VCaP (cell line): ENCODE results near the gene C4orf50.
A peak's percentile ranks its signal among the peaks of the same experiment; 100 is the strongest.

Experiments used
- H3K27ac ChIP-seq: fragments of 450-650 bp; 2 replicates; pipeline ENCODE4 v1.5.1; 2017
- TF ChIP-seq, protein P1 (sequence below): fragments of 450-650 bp; conservative IDR thresholded peaks from 2 replicates; pipeline ENCODE4 v1.5.1; 2017; ENCODE audit warnings: mild to moderate bottlenecking, moderate library complexity

C4orf50 gene

GRCh38 chr4:5930876-5931275 is 87.4 kb downstream of the C4orf50 start:
- TF ChIP-seq, protein P1, sequence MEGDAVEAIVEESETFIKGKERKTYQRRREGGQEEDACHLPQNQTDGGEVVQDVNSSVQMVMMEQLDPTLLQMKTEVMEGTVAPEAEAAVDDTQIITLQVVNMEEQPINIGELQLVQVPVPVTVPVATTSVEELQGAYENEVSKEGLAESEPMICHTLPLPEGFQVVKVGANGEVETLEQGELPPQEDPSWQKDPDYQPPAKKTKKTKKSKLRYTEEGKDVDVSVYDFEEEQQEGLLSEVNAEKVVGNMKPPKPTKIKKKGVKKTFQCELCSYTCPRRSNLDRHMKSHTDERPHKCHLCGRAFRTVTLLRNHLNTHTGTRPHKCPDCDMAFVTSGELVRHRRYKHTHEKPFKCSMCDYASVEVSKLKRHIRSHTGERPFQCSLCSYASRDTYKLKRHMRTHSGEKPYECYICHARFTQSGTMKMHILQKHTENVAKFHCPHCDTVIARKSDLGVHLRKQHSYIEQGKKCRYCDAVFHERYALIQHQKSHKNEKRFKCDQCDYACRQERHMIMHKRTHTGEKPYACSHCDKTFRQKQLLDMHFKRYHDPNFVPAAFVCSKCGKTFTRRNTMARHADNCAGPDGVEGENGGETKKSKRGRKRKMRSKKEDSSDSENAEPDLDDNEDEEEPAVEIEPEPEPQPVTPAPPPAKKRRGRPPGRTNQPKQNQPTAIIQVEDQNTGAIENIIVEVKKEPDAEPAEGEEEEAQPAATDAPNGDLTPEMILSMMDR = no peak
- H3K27ac ChIP-seq = no peak overlapping the region

- H3K27ac ChIP-seq = no peak overlapping the region
- TF ChIP-seq, protein P1 = no peak
Measured at GRCh38 chr4:5930456-5930855, 87.8 kb downstream of the C4orf50 start.

GRCh38 chr4:5928844-5929420 is 89.3 kb downstream of the C4orf50 start:
- no peak overlapping the region for H3K27ac ChIP-seq
- TF ChIP-seq, protein P1 = no peak

- H3K27ac ChIP-seq = peak overlapping the region; percentile 34; the same call in 1 of the 2 replicates
- TF ChIP-seq, protein P1 = no peak
Measured at GRCh38 chr4:5928274-5928673, 90.0 kb downstream of the C4orf50 start.

DNA sequence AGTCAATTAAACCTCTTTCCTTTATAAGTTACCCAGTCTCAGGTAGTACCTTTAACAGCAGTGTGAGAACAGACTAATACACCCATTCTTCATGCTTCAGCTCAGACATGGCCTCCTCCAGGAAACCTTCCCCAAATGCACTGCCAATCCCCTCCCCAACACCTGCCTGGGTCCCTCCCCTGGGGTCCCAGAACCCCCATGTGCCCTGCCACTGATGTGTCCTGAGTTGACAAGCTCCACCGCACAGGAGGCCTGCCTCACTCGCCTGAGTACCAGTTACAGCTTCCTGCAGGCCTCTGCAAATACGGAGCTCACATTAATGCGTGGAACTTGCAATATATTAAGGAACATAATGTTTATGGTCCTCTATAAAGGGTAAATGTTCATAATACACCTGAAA is 90.5 kb downstream of the C4orf50 start:
- TF ChIP-seq, protein P1 = no peak
- peak overlapping the region; percentile 34; the same call in 1 of the 2 replicates for H3K27ac ChIP-seq

GRCh38 chr4:5927116-5927515 is 91.1 kb downstream of the C4orf50 start:
- TF ChIP-seq, protein P1 = no peak
- H3K27ac ChIP-seq = no peak overlapping the region

- no peak overlapping the region for H3K27ac ChIP-seq
- TF ChIP-seq, protein P1 = no peak
Measured at GRCh38 chr4:5926598-5926997, 91.6 kb downstream of the C4orf50 start.
